ENCODE results near the gene BAG3. TPM values are rescaled to one million over a fixed set of nuclear protein-coding genes. Genes with fewer than 3 reads are reported as not detected.

Gene BAG3
- total RNA-seq (10 to 100 TPM; 15.1 to 36.0 (median 18.3) TPM), polyA plus RNA-seq (1 to 10 TPM; 2.1 to 7.2 (median 3.5) TPM)
- long read RNA-seq, donor 1, partial matches to known transcripts, result 0 of 1 reads
- long read RNA-seq, donor 1, other reads (novel, unspliced or antisense), result 0 of 1 reads
- long read RNA-seq, donor 2, partial matches to known transcripts, result 0 of 4 reads
- long read RNA-seq, donor 2, other reads (novel, unspliced or antisense), result 0 of 4 reads

GRCh38 chr10:119650692-119651513 lies at the start of gene BAG3:
BAG3 (plus strand) TSS chr10:119651380; CDS start chr10:119651676, 296 bp downstream.
- Histone ChIP-seq H3K4me3 (peak within 1 kb of the TSS; percentile 64 to 90 (median 77)), H3K36me3 (peaks cover 0 to 4% (median 0%) of the 10 kb centered on the region in 6 donors), H3K9me3 (peaks cover 0 to 3% (median under 1%) of the 10 kb centered on the region in 8 donors), H3K27ac (peak within 1 kb of the TSS; percentile 64 to 95 (median 92)), H3K27me3 (replicated peaks in 1 of 7) (peaks cover 0 to 10% (median 0%) of the 10 kb centered on the region in 7 donors), H3K4me1 (peaks cover 31 to 51% (median 43%) of the 10 kb centered on the region in 6 donors)
- DNase-seq, result peak; percentile 95
- WGBS, 5 donors, result 1% methylated on average over 26 to 60 of the region's 60 CpGs
- peak; percentile 82 to 93 (median 90) for TF ChIP-seq POLR2AphosphoS5 (IDR thresholded peaks at IDR 0.05)
- TF ChIP-seq POLR2A (IDR thresholded peaks at IDR 0.05), result peak in 1 of 3 donors; percentile 45
- TF ChIP-seq, protein P1, sequence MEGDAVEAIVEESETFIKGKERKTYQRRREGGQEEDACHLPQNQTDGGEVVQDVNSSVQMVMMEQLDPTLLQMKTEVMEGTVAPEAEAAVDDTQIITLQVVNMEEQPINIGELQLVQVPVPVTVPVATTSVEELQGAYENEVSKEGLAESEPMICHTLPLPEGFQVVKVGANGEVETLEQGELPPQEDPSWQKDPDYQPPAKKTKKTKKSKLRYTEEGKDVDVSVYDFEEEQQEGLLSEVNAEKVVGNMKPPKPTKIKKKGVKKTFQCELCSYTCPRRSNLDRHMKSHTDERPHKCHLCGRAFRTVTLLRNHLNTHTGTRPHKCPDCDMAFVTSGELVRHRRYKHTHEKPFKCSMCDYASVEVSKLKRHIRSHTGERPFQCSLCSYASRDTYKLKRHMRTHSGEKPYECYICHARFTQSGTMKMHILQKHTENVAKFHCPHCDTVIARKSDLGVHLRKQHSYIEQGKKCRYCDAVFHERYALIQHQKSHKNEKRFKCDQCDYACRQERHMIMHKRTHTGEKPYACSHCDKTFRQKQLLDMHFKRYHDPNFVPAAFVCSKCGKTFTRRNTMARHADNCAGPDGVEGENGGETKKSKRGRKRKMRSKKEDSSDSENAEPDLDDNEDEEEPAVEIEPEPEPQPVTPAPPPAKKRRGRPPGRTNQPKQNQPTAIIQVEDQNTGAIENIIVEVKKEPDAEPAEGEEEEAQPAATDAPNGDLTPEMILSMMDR (IDR thresholded peaks at IDR 0.05 in 8 of 11, conservative IDR thresholded peaks at IDR 0.05 in 3 of 11), result no peak
- intact Hi-C loops (cut with DNase I; ENCODE audit: low total_unique reads), result no loop called here

- no peak overlapping the region for H3K4me3 ChIP-seq
- TF ChIP-seq, protein P1 (IDR thresholded peaks at IDR 0.05 in 8 of 11, conservative IDR thresholded peaks at IDR 0.05 in 3 of 11), result peak in 6 of 11 experiments; percentile 12 to 45 (median 38)
- no peak for TF ChIP-seq POLR2A (IDR thresholded peaks at IDR 0.05)
- TF ChIP-seq POLR2AphosphoS5 (IDR thresholded peaks at IDR 0.05), result no peak
- H3K4me1 ChIP-seq, result peaks cover 4 to 8% (median 6%) of the 10 kb centered on the region in 6 donors
- no peaks in the 10 kb centered on the region for H3K36me3 ChIP-seq
- 46 to 80% (median 78%) methylated on average over 2 of the region's 2 CpGs for WGBS, 5 donors
- peak; percentile 56 for DNase-seq
- intact Hi-C loops (cut with DNase I; ENCODE audit: low total_unique reads), result no loop called here
- H3K9me3 ChIP-seq, result no peaks in the 10 kb centered on the region
- no peak overlapping the region for H3K27ac ChIP-seq
- no peaks in the 10 kb centered on the region for H3K27me3 ChIP-seq (replicated peaks in 1 of 7)
Observed at GRCh38 chr10:119602241-119603095, 48.7 kb upstream of the BAG3 start.

DNA sequence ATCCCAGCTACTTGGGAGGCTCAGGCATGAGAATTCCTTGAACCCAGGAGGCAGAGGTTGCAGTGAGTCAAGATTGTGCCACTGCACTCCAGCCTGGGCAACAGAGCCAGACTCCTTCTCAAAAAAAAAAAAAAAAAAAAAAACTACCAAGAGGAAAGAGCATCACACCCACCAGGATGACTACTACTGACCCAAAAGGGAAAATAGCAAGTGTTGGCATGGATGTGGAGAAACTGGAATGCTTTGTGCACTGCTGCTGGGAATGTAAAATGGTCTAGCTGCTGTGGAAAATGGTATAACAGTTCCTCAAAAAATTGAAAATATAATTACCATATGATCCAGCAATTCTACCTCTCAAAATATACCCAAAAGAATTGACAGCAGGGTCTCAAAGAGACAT lies 46.7 kb upstream of the BAG3 start:
- TF ChIP-seq POLR2AphosphoS5 (IDR thresholded peaks at IDR 0.05), result no peak
- no peak for TF ChIP-seq POLR2A (IDR thresholded peaks at IDR 0.05)
- TF ChIP-seq, protein P1 (IDR thresholded peaks at IDR 0.05 in 8 of 11, conservative IDR thresholded peaks at IDR 0.05 in 3 of 11), result no peak
- Histone ChIP-seq H3K36me3 (no peaks in the 10 kb centered on the region), H3K4me3 (no peak overlapping the region), H3K27me3 (replicated peaks in 1 of 7) (no peaks in the 10 kb centered on the region), H3K27ac (no peak overlapping the region), H3K4me1 (peaks cover 0 to 11% (median 2%) of the 10 kb centered on the region in 6 donors), H3K9me3 (no peaks in the 10 kb centered on the region)
- no peak for DNase-seq
- intact Hi-C loops (cut with DNase I; ENCODE audit: low total_unique reads), result no loop called here
